BJ (cell line): ENCODE measurements around the gene TSSK3. TPM values are rescaled to one million over a fixed set of nuclear protein-coding genes. Genes with fewer than 3 reads are reported as not detected.
"Not testable (repeated sequence)": the region's sequence is repeated elsewhere in the genome, so short reads cannot be mapped to it uniquely, and the experiment has no call there.

Experiments used
- CTCF ChIA-PET: fragments of 350-600 bp; formaldehyde crosslinking; extraction: SDS; loops from one replicate; lab custom pipeline; 2021; ENCODE audit warnings: antibody characterized with exemption, inconsistent platforms; lab: Yijun Ruan, JAX
- POLR2A ChIA-PET: fragments of 300-600 bp; sonication (Branson Sonifier 250); formaldehyde crosslinking; extraction: SDS; loops from one replicate; lab custom pipeline; 2021; ENCODE audit warnings: antibody characterized with exemption; lab: Charles Lee
- DNase-seq: peaks from one replicate; pipeline ENCODE4 v3.0.0-alpha.2; 2011; ENCODE audit warnings: low read depth
- H3K27me3 ChIP-seq: 2 replicates; pipeline ENCODE4 v1.6.0; 2011; ENCODE audit warnings: low read length; ENCODE audit not compliant: control insufficient read depth, insufficient read depth
- H3K36me3 ChIP-seq: 2 replicates; pipeline ENCODE4 v1.5.1; 2011; ENCODE audit warnings: low read length; ENCODE audit not compliant: control insufficient read depth, insufficient read depth
- H3K4me3 ChIP-seq: 2 replicates; pipeline ENCODE4 v1.5.1; 2011; ENCODE audit warnings: low read depth, mild to moderate bottlenecking, control low read depth, low read length
- polyA plus RNA-seq: library from polyadenylated mRNA; depleted of rRNA; stranded (reverse); fragments of >200 nt; gene quantifications from 2 replicates; pipeline ENCODE4 v1.2.3, GENCODE V29; 2011
- TF ChIP-seq, protein P1 (sequence below): IDR thresholded peaks from 2 replicates; pipeline ENCODE4 v1.5.1; 2011; ENCODE audit warnings: low read depth, mild to moderate bottlenecking, control low read depth, inconsistent platforms, low read length, moderate library complexity; ENCODE audit not compliant: insufficient read depth

The TSSK3 gene
- polyA plus RNA-seq, 1 experiment: 0.39 TPM

DNA sequence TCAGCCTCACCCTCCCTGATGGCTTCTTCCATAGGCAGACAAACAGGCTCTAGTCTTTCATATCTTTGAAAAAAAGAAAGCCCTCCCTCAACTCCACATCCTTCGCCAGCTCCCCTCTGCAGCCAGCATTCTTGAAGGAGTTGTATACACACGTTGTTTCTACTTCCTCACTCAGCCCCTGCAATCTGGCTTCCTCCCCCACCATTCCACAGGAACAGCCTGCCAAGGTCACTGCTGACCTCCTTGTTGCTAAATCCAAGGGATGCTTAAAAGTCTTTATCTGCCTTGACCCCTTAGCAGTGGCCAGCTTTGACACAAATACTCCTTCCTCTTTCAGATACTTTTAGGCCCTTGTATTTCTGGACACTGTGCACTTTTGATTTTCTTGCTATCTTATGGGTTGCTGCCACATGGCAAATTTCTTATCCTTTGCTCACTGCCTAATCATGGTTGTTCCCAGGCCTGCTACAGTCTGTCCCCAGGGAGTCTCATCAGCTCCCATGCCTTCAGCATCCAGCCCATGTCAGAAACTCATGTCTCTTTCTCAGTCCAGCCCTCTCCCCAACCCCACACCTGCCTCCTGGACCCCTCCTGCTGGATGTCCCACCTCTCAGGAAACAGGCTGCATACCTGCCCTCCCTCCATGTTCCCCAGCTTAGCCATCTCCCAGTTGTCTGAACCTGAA, 8.3 kb upstream of the TSSK3 start:
- H3K27me3 ChIP-seq: no peaks in the 10 kb centered on the region
- DNase-seq: no peak
- ChIA-PET POLR2A (interaction anchor here (0.8 kb wide), 1 partner anchor 18 kb away, joined by 3 read pairs; the partner anchor contains the start of gene MARCKSL1), CTCF (interaction anchor here (1.4 to 2.2 kb wide), 4 partner anchors 18 to 138 kb away, joined by 3 to 8 read pairs (median 4); partner anchors contain the start of genes FAM167B and MARCKSL1)
- H3K4me3 ChIP-seq: no peak overlapping the region
- TF ChIP-seq, protein P1, sequence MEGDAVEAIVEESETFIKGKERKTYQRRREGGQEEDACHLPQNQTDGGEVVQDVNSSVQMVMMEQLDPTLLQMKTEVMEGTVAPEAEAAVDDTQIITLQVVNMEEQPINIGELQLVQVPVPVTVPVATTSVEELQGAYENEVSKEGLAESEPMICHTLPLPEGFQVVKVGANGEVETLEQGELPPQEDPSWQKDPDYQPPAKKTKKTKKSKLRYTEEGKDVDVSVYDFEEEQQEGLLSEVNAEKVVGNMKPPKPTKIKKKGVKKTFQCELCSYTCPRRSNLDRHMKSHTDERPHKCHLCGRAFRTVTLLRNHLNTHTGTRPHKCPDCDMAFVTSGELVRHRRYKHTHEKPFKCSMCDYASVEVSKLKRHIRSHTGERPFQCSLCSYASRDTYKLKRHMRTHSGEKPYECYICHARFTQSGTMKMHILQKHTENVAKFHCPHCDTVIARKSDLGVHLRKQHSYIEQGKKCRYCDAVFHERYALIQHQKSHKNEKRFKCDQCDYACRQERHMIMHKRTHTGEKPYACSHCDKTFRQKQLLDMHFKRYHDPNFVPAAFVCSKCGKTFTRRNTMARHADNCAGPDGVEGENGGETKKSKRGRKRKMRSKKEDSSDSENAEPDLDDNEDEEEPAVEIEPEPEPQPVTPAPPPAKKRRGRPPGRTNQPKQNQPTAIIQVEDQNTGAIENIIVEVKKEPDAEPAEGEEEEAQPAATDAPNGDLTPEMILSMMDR: no peak
- peaks cover 1% of the 10 kb centered on the region; the same call in 1 of the 2 replicates for H3K36me3 ChIP-seq

DNA sequence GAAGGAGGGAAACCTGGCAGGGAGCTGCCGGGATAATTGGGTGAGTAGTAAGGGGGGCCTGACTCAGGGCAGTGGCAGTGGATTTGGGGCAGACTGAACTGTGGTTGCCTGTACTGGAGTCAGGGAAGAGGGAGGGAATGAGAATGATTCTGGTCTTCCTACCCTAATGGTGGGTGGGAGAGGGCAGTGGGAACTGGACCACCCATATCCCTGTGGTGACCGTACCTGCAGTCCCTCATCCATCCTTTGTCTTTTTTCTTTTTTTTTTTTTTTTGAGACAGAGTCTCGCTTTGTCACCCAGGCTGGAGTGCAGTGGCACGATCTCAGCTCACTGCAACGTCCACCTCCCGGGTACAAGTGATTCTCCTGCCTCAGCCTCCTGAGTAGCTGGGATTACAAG, 6.6 kb upstream of the TSSK3 start:
- POLR2A ChIA-PET, H3K4me3 ChIP-seq, CTCF ChIA-PET, H3K36me3 ChIP-seq, DNase-seq, H3K27me3 ChIP-seq: not testable (repeated sequence)

DNA sequence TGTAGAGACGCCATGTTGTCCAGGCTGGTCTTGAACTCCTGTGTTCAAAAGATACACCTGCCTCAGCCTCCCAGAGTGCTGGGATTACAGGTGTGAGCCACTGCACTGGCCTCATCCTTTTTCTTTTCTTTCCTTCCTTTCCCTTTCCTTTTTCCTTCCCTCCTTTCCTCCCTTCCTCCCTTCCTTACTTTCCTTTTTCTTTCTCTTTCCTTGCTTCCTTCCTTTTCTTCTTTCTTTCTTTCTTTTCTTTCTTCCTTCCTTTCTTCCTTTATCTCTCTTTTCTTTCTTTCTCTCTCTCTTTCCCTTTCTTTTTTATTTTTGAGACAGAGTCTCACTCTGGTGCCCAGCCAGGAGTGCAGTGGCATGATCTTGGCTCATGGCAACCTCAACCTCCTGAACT, 5.9 kb upstream of the TSSK3 start:
- TF ChIP-seq, protein P1: no peak
- POLR2A ChIA-PET: no interaction called here

DNA sequence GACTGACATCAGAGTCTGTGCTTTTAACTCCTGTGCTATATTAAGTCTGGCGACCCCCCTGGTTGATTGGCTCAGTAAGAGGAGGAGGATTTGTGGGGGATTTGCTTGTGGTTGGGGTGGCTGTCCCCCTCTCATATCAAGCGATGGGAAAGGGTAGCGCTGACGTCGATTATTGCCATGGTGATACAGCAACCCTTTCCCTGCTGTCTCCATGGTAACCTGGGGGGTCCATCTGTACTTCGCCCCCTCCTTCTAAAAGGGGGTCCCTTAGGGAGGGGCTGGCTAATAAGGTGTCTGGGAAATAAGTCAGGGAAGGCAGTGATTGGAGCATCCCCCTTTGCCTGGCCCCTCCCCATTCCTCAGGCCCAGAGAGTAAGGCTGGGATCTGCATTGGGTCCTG, 4.7 kb upstream of the TSSK3 start:
- Histone ChIP-seq H3K36me3 (peaks cover 1% of the 10 kb centered on the region; the same call in 1 of the 2 replicates), H3K4me3 (no peak overlapping the region), H3K27me3 (no peaks in the 10 kb centered on the region)
- DNase-seq: no peak
- TF ChIP-seq, protein P1: no peak
- ChIA-PET CTCF (interaction anchor here (1.4 kb wide), 1 partner anchor 22 kb away, joined by 3 read pairs; the partner anchor contains the start of gene MARCKSL1), POLR2A (no interaction called here)

More for the DNA sequence above, 5.9 kb upstream of the TSSK3 start:
- Histone ChIP-seq H3K36me3 (peaks cover 1% of the 10 kb centered on the region; the same call in 1 of the 2 replicates), H3K4me3 (no peak overlapping the region), H3K27me3 (no peaks in the 10 kb centered on the region)
- no peak for DNase-seq
- CTCF ChIA-PET: no interaction called here

DNA sequence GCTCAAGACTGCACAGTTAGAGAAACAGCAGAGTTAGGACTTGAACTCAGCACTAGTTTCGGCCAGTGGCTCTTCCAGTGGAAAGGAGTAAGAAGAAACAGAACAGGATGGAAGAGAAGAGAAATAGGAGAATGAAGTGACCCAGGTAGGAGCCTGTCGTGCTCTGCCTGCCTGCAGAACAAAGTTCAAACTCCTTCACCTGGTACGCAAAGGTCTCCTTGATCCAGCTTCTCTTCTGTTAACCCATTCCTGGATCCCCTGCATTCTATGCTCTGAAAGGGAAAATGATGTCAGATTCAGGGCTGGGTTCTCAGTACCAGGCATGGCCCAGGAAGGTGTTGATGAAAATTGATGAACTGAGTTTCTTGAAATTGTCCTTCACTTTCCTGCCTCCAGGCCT, 3.9 kb upstream of the TSSK3 start:
- DNase-seq: no peak
- Histone ChIP-seq H3K27me3 (no peaks in the 10 kb centered on the region), H3K4me3 (no peak overlapping the region), H3K36me3 (peaks cover 3% of the 10 kb centered on the region; the same call in 1 of the 2 replicates)
- CTCF ChIA-PET: interaction anchor here (1.4 kb wide), 1 partner anchor 22 kb away, joined by 3 read pairs; the partner anchor contains the start of gene MARCKSL1
- TF ChIP-seq, protein P1: no peak
- POLR2A ChIA-PET: no interaction called here
